Choroid plexus epithelial cell (primary cell): ENCODE results near the gene IL1RAPL1.

ENCODE experiments used
- DNase-seq: peaks from one replicate; pipeline ENCODE4 v3.0.0-alpha.2; 2010; ENCODE audit warnings: low read depth
- H3K4me3 ChIP-seq: 2 replicates; pipeline ENCODE4 v1.5.1; 2011; ENCODE audit warnings: low read depth, mild to moderate bottlenecking, control low read depth, low read length, moderate library complexity
- CTCF ChIP-seq: conservative IDR thresholded peaks from 2 replicates; pipeline ENCODE4 v1.5.1; 2011; ENCODE audit warnings: low read depth, mild to moderate bottlenecking, control low read depth, inconsistent platforms, low read length, moderate library complexity

The IL1RAPL1 gene

GRCh38 chrX:29641461-29641860 lies 1054.2 kb downstream of the IL1RAPL1 start:
- TF ChIP-seq CTCF = no peak
- no peak overlapping the region for H3K4me3 ChIP-seq
- DNase-seq = no peak

- H3K4me3 ChIP-seq = no peak overlapping the region
- TF ChIP-seq CTCF = no peak
- DNase-seq = no peak
These were observed 1055.9 kb downstream of the IL1RAPL1 start for GRCh38 chrX:29643181-29643580.

- no peak overlapping the region for H3K4me3 ChIP-seq
- no peak for DNase-seq
- no peak for TF ChIP-seq CTCF
These were observed 1060.9 kb downstream of the IL1RAPL1 start for GRCh38 chrX:29648161-29648560.

- TF ChIP-seq CTCF = no peak
- H3K4me3 ChIP-seq = no peak overlapping the region
- peak; percentile 81 for DNase-seq
These were observed 1065.2 kb downstream of the IL1RAPL1 start for GRCh38 chrX:29652484-29652883.

GRCh38 chrX:29653721-29654120 lies 1066.5 kb downstream of the IL1RAPL1 start:
- no peak for TF ChIP-seq CTCF
- no peak for DNase-seq
- H3K4me3 ChIP-seq = no peak overlapping the region

GRCh38 chrX:29659911-29660310 lies 1072.7 kb downstream of the IL1RAPL1 start:
- no peak overlapping the region for H3K4me3 ChIP-seq
- no peak for TF ChIP-seq CTCF
- no peak for DNase-seq

- TF ChIP-seq CTCF = no peak
- H3K4me3 ChIP-seq = no peak overlapping the region
- peak; percentile 58 for DNase-seq
These were observed 1074.0 kb downstream of the IL1RAPL1 start for GRCh38 chrX:29661290-29661689.
